Psoas muscle (tissue), 8 donors: Measurements from ENCODE around the gene HNRNPUL1. TPM values are rescaled to one million over a fixed set of nuclear protein-coding genes. Genes with fewer than 3 reads are reported as not detected.

Experiments used
- ATAC-seq, 4 donors: fragments of 200-7000 bp; cut with Tn5 transposase; one replicate each; pipeline ENCODE4 v1.9.1; 2020; ENCODE audit warnings: moderate library complexity in 3 of 4, mild to moderate bottlenecking in 2 of 4
- DNase-seq, 2 donors: peaks; one replicate each; pipeline ENCODE4 v3.0.0-alpha.2; 2020
- H3K27ac ChIP-seq: fragments of 200-600 bp; one replicate; pipeline ENCODE4 v1.8.0; 2022
- H3K27me3 ChIP-seq, 3 donors: fragments of 200-600 bp in 1 of 3; one replicate each; pipeline versions ENCODE4 v1.6.1 to v1.8.0; 2013 to 2022; ENCODE audit warnings: low read length in 2 of 3, mild to moderate bottlenecking in 2 of 3, moderate library complexity in 1 of 3; ENCODE audit not compliant: insufficient read depth in 3 of 3
- H3K36me3 ChIP-seq, 2 donors: fragments of 200-600 bp in 1 of 2; one replicate each; pipeline versions ENCODE4 v1.6.1 to v1.8.0; 2013 to 2022; ENCODE audit warnings: low read depth in 1 of 2, mild to moderate bottlenecking in 1 of 2, moderate library complexity in 1 of 2; ENCODE audit not compliant: insufficient read depth in 1 of 2
- H3K4me1 ChIP-seq: fragments of 200-600 bp; one replicate; pipeline ENCODE4 v1.8.0; 2022
- H3K4me3 ChIP-seq: fragments of 200-600 bp; one replicate; pipeline ENCODE4 v1.8.0; 2022; ENCODE audit warnings: mild to moderate bottlenecking
- H3K9me3 ChIP-seq: fragments of 200-600 bp; one replicate; pipeline ENCODE4 v1.8.0; 2022
- CTCF ChIP-seq: fragments of 200-600 bp; IDR thresholded peaks from one replicate; pipeline ENCODE4 v1.8.0; 2022; ENCODE audit warnings: antibody characterized with exemption
- WGBS, 3 donors: extraction: QIAGEN DNeasy Blood & Tissue Kit; methylation state at CpG; one replicate each; pipeline versions ENCODE4 v1.1.6 to v1.1.7; 2013; 5-methylcytosine and 5-hydroxymethylcytosine counted together
- intact Hi-C, 2 donors: fragments of 100-400 bp; cut with DNase I; formaldehyde crosslinking; loops; one replicate each; pipeline versions ENCODE4 v1.11.0 to v1.14.2; 2022
- polyA plus RNA-seq, 3 donors: library from polyadenylated mRNA; stranded (reverse); fragments of 200-250 nt; gene quantifications; one replicate each; pipeline ENCODE4 v1.2.3, GENCODE V29; 2013
- total RNA-seq, 4 donors: library from RNA; stranded (reverse); fragmentation: NEBNext Ultra II Directional in 2 of 4; extraction: Animal tissue kit (Norgen Biotek cat#: 25700) in 2 of 4; gene quantifications; one replicate each; pipeline versions ENCODE4 v1.2.1 to v1.2.4, GENCODE V29; 2021 to 2023
- donor health status: healthy with polysubstance abuse.
- donor health status: DM: no; HTN: no; CAD: no; lungs with moderate emphysema.
- donor health status: Bipolar disorder and iron deficiency.
- donor health status: healthy.
- donor health status: DM: yes; HTN: yes; CAD: no.
- donor health status: DM: no; HTN: no; CAD: no.
- donor health status: DM: no; HTN: no; CAD: no.
- donor health status: DM: yes; HTN: yes; CAD: no.

HNRNPUL1 gene
- total and polyA plus RNA-seq, 7 donors = 54.3 to 129 (median 82.3) TPM

GRCh38 chr19:41321204-41321599, 57.0 kb downstream of the HNRNPUL1 start:
- Histone ChIP-seq H3K4me1 (peaks cover 34% of the 10 kb centered on the region), H3K9me3 (no peaks in the 10 kb centered on the region), H3K27me3 (no peaks in the 10 kb centered on the region), H3K4me3 (no peak overlapping the region), H3K36me3 (peaks cover 0 to 62% of the 10 kb centered on the region in 2 donors), H3K27ac (peak overlapping the region; percentile 72)
- ATAC-seq (no peak), DNase-seq (no peak)
- WGBS, 3 donors = 73 to 78% (median 74%) methylated on average over 7 of the region's 7 CpGs
- intact Hi-C loops = loop anchor here in 1 of 2 donors (5.0 kb wide), 1 partner anchor 106 kb away; the partner anchor contains the start of gene B3GNT8
- TF ChIP-seq CTCF = no peak

- intact Hi-C loops = loop anchor here in 1 of 2 donors (5.0 kb wide), 1 partner anchor 106 kb away; the partner anchor contains the start of gene B3GNT8
- Histone ChIP-seq H3K4me1 (peaks cover 40% of the 10 kb centered on the region), H3K9me3 (no peaks in the 10 kb centered on the region), H3K36me3 (peaks cover 0 to 57% of the 10 kb centered on the region in 2 donors), H3K27ac (peak overlapping the region; percentile 72), H3K4me3 (no peak overlapping the region), H3K27me3 (no peaks in the 10 kb centered on the region)
- peak; percentile 69 for TF ChIP-seq CTCF
- peak; percentile 47 to 57 (median 51) for ATAC-seq
- WGBS, 3 donors = 48 to 55% (median 50%) methylated on average over 9 to 10 of the region's 10 CpGs
- DNase-seq = peak; percentile 63 to 73
Measured at GRCh38 chr19:41321600-41322270, 57.6 kb downstream of the HNRNPUL1 start.

GRCh38 chr19:41322451-41322850, 58.3 kb downstream of the HNRNPUL1 start:
- no peak for ATAC-seq

GRCh38 chr19:41323023-41323422, 58.9 kb downstream of the HNRNPUL1 start:
- no peak overlapping the region for H3K4me3 ChIP-seq
- no peak for TF ChIP-seq CTCF
- H3K27ac ChIP-seq = peak overlapping the region; percentile 72
- 54 to 67% (median 66%) methylated on average over 7 of the region's 7 CpGs for WGBS, 3 donors
- peaks cover 0 to 44% of the 10 kb centered on the region in 2 donors for H3K36me3 ChIP-seq
- intact Hi-C loops = loop anchor here in 1 of 2 donors (5.0 kb wide), 1 partner anchor 104 kb away; the partner anchor contains the start of gene B3GNT8
- no peaks in the 10 kb centered on the region for H3K27me3 ChIP-seq
- DNase-seq = peak; percentile 58 to 80
- no peaks in the 10 kb centered on the region for H3K9me3 ChIP-seq
- H3K4me1 ChIP-seq = peaks cover 53% of the 10 kb centered on the region
- no peak for ATAC-seq

More at GRCh38 chr19:41322451-41322850, 58.3 kb downstream of the HNRNPUL1 start:
- TF ChIP-seq CTCF = no peak
- no peaks in the 10 kb centered on the region for H3K27me3 ChIP-seq
- DNase-seq = peak in 1 of 2 donors; percentile 53
- H3K4me3 ChIP-seq = no peak overlapping the region
- H3K36me3 ChIP-seq = peaks cover 0 to 50% of the 10 kb centered on the region in 2 donors
- peak overlapping the region; percentile 72 for H3K27ac ChIP-seq
- 87 to 88% (median 88%) methylated on average over 11 of the region's 11 CpGs for WGBS, 3 donors
- intact Hi-C loops = loop anchor here in 1 of 2 donors (5.0 kb wide), 1 partner anchor 105 kb away; the partner anchor contains the start of gene B3GNT8
- H3K4me1 ChIP-seq = peaks cover 47% of the 10 kb centered on the region
- no peaks in the 10 kb centered on the region for H3K9me3 ChIP-seq
